GM19455 (cell line): Measurements from ENCODE around the gene GALNT10.

Experiments
- ATAC-seq: cut with Tn5 transposase; IDR thresholded peaks from one replicate; pipeline ENCODE4 v1.9.1; 2021; ENCODE audit not compliant: unreplicated experiment

GALNT10 gene

GRCh38 chr5:154396128-154396527, 205.6 kb downstream of the GALNT10 start:
- no peak for ATAC-seq

GRCh38 chr5:154397652-154398406, 207.3 kb downstream of the GALNT10 start:
- ATAC-seq, result no peak

- ATAC-seq, result no peak
Measured at GRCh38 chr5:154400678-154401077, 210.1 kb downstream of the GALNT10 start.

- no peak for ATAC-seq
Measured at GRCh38 chr5:154401355-154401754, 210.8 kb downstream of the GALNT10 start.

GRCh38 chr5:154401931-154402330, 211.4 kb downstream of the GALNT10 start:
- ATAC-seq, result no peak

GRCh38 chr5:154402611-154403010, 212.1 kb downstream of the GALNT10 start:
- no peak for ATAC-seq

GRCh38 chr5:154403234-154403633, 212.7 kb downstream of the GALNT10 start:
- ATAC-seq, result no peak

GRCh38 chr5:154403776-154404387, 213.3 kb downstream of the GALNT10 start:
- ATAC-seq, result no peak

- ATAC-seq, result peak; percentile 94
Measured at GRCh38 chr5:154405078-154405792, 214.7 kb downstream of the GALNT10 start.

- no peak for ATAC-seq
Measured at GRCh38 chr5:154406231-154406630, 215.7 kb downstream of the GALNT10 start.

GRCh38 chr5:154406826-154407225, 216.3 kb downstream of the GALNT10 start:
- no peak for ATAC-seq

GRCh38 chr5:154408811-154409210, 218.3 kb downstream of the GALNT10 start:
- no peak for ATAC-seq

GRCh38 chr5:154409230-154409840, 218.8 kb downstream of the GALNT10 start:
- no peak for ATAC-seq

- no peak for ATAC-seq
Measured at GRCh38 chr5:154410008-154410407, 219.5 kb downstream of the GALNT10 start.

GRCh38 chr5:154410786-154411185, 220.3 kb downstream of the GALNT10 start:
- no peak for ATAC-seq

- ATAC-seq, result no peak
Measured at GRCh38 chr5:154411338-154411737, 220.8 kb downstream of the GALNT10 start.

GRCh38 chr5:154412316-154412715, 221.8 kb downstream of the GALNT10 start:
- ATAC-seq, result no peak

GRCh38 chr5:154412925-154413324, 222.4 kb downstream of the GALNT10 start:
- ATAC-seq, result no peak

GRCh38 chr5:154415114-154415513, 224.6 kb downstream of the GALNT10 start:
- no peak for ATAC-seq

- no peak for ATAC-seq
Measured at GRCh38 chr5:154418344-154418820, 227.8 kb downstream of the GALNT10 start.

- ATAC-seq, result no peak
Measured at GRCh38 chr5:154419236-154419635, 228.7 kb downstream of the GALNT10 start.
